HG03103 (cell line): ENCODE measurements around the gene OR2F2.

Experiments
- ATAC-seq: cut with Tn5 transposase; IDR thresholded peaks from one replicate; pipeline ENCODE4 v1.9.1; 2021; ENCODE audit warnings: low read depth; ENCODE audit not compliant: unreplicated experiment

Gene OR2F2

GRCh38 chr7:143975617-143976016 lies 40.6 kb downstream of the OR2F2 start:
- ATAC-seq = no peak

- no peak for ATAC-seq
These were observed 43.6 kb downstream of the OR2F2 start for GRCh38 chr7:143978585-143978984.

- no peak for ATAC-seq
These were observed 44.3 kb downstream of the OR2F2 start for GRCh38 chr7:143979359-143979758.

- no peak for ATAC-seq
These were observed 45.0 kb downstream of the OR2F2 start for GRCh38 chr7:143979998-143980397.

GRCh38 chr7:143980746-143981510 lies 45.9 kb downstream of the OR2F2 start:
- ATAC-seq = no peak

- ATAC-seq = no peak
These were observed 48.9 kb downstream of the OR2F2 start for GRCh38 chr7:143983960-143984359.
